ENCODE measurements around the gene FRMPD4. TPM values are rescaled to one million over a fixed set of nuclear protein-coding genes. Genes with fewer than 3 reads are reported as not detected.

Gene FRMPD4
- total and polyA plus RNA-seq, 2 donors (not counting 1 experiment from before 2014, with no cell fraction given), result 0.50 to 1.5 TPM

DNA sequence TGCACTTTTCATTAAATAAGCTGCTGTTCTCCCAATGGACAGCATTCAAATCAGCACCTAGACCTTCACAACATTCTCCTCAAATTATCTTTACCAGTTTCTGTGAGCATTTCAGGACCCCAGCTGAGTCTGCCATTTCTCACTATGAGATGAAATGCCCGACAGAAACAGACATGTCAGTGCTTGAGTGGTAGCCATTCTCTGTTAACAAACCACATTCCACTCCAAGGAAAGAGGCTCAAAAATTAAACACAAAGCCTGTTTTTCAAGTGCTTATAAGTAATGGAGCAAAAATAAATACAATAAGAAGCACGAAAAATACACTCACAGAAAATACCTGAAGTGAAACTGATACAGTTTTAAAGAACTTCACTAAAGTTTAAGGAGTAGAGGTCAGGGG, 332.8 kb downstream of the FRMPD4 start:
- no peak for DNase-seq (ENCODE audit: low read depth in 2 of 2)
- H2AFZ ChIP-seq (ENCODE audit: low read length), result no peak overlapping the region
- no peaks in the 10 kb centered on the region for H3K9me3 ChIP-seq (ENCODE audit: control insufficient read depth, insufficient read depth, low read depth, low read length)
- no peak overlapping the region for H3K4me2 ChIP-seq (ENCODE audit: extremely low read depth, insufficient read depth, low read length)
- H3K79me2 ChIP-seq (ENCODE audit: control insufficient read depth, insufficient read depth, low read length), result no peaks in the 10 kb centered on the region
- no peaks in the 10 kb centered on the region for H3K36me3 ChIP-seq (ENCODE audit: control insufficient read depth, insufficient read depth, low read length)
- H3K27me3 ChIP-seq (ENCODE audit: control insufficient read depth, insufficient read depth, low read length), result no peaks in the 10 kb centered on the region
- no peak overlapping the region for H3K27ac ChIP-seq (ENCODE audit: insufficient read depth, low read length)
- no peak overlapping the region for H3K9ac ChIP-seq (ENCODE audit: insufficient read depth, low read length)
- no peaks in the 10 kb centered on the region for H3K4me1 ChIP-seq (ENCODE audit: control insufficient read depth, extremely low read depth, insufficient read depth, low read length)
- H4K20me1 ChIP-seq (ENCODE audit: control insufficient read depth, extremely low read depth, insufficient read depth, low read length), result no peaks in the 10 kb centered on the region
- TF ChIP-seq, protein P1, sequence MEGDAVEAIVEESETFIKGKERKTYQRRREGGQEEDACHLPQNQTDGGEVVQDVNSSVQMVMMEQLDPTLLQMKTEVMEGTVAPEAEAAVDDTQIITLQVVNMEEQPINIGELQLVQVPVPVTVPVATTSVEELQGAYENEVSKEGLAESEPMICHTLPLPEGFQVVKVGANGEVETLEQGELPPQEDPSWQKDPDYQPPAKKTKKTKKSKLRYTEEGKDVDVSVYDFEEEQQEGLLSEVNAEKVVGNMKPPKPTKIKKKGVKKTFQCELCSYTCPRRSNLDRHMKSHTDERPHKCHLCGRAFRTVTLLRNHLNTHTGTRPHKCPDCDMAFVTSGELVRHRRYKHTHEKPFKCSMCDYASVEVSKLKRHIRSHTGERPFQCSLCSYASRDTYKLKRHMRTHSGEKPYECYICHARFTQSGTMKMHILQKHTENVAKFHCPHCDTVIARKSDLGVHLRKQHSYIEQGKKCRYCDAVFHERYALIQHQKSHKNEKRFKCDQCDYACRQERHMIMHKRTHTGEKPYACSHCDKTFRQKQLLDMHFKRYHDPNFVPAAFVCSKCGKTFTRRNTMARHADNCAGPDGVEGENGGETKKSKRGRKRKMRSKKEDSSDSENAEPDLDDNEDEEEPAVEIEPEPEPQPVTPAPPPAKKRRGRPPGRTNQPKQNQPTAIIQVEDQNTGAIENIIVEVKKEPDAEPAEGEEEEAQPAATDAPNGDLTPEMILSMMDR (conservative IDR thresholded peaks at IDR 0.05 in 1 of 2, IDR thresholded peaks at IDR 0.05 in 1 of 2; ENCODE audit: low read depth in 1 of 2, low read length in 2 of 2), result no peak
- no peak for TF ChIP-seq EZH2 (IDR thresholded peaks at IDR 0.05; ENCODE audit: low read length, missing control alignments)
- no peak overlapping the region for H3K4me3 ChIP-seq (replicated peaks in 1 of 4; ENCODE audit: control extremely low read depth in 1 of 4, insufficient read depth in 1 of 4, low read depth in 3 of 4, low read length in 4 of 4)

DNA sequence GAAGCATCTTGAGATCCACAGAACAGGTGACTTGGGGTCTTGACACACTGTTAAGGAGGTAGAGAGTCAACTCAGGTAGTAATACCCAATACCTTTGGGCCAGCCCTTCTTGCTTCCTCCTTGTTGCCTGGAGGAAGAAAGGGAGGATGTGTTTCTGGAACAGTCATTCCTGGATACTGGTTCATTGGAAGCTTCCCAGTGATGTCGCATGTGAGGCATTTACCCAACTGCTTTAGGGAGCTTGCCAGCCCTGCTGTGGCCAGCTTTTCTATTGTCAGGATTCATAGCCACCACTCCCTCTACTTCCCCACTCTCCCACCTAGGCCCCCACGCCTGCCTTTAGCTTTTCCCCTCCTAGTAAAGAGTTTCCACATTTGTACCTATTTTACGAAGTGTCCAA, 342.7 kb downstream of the FRMPD4 start:
- no peak overlapping the region for H3K9ac ChIP-seq (ENCODE audit: insufficient read depth, low read length)
- DNase-seq (ENCODE audit: low read depth in 2 of 2), result no peak
- no peak for TF ChIP-seq EZH2 (IDR thresholded peaks at IDR 0.05; ENCODE audit: low read length, missing control alignments)
- TF ChIP-seq, protein P1 (conservative IDR thresholded peaks at IDR 0.05 in 1 of 2, IDR thresholded peaks at IDR 0.05 in 1 of 2; ENCODE audit: low read depth in 1 of 2, low read length in 2 of 2), result no peak
- no peak overlapping the region for H3K4me2 ChIP-seq (ENCODE audit: extremely low read depth, insufficient read depth, low read length)
- no peaks in the 10 kb centered on the region for H3K79me2 ChIP-seq (ENCODE audit: control insufficient read depth, insufficient read depth, low read length)
- no peak overlapping the region for H2AFZ ChIP-seq (ENCODE audit: low read length)
- no peaks in the 10 kb centered on the region for H3K9me3 ChIP-seq (ENCODE audit: control insufficient read depth, insufficient read depth, low read depth, low read length)
- H3K27ac ChIP-seq (ENCODE audit: insufficient read depth, low read length), result no peak overlapping the region
- H3K36me3 ChIP-seq (ENCODE audit: control insufficient read depth, insufficient read depth, low read length), result no peaks in the 10 kb centered on the region
- H3K4me3 ChIP-seq (replicated peaks in 1 of 4; ENCODE audit: control extremely low read depth in 1 of 4, insufficient read depth in 1 of 4, low read depth in 3 of 4, low read length in 4 of 4), result no peak overlapping the region
- H3K27me3 ChIP-seq (ENCODE audit: control insufficient read depth, insufficient read depth, low read length), result no peaks in the 10 kb centered on the region
- no peaks in the 10 kb centered on the region for H4K20me1 ChIP-seq (ENCODE audit: control insufficient read depth, extremely low read depth, insufficient read depth, low read length)
- no peaks in the 10 kb centered on the region for H3K4me1 ChIP-seq (ENCODE audit: control insufficient read depth, extremely low read depth, insufficient read depth, low read length)

DNA sequence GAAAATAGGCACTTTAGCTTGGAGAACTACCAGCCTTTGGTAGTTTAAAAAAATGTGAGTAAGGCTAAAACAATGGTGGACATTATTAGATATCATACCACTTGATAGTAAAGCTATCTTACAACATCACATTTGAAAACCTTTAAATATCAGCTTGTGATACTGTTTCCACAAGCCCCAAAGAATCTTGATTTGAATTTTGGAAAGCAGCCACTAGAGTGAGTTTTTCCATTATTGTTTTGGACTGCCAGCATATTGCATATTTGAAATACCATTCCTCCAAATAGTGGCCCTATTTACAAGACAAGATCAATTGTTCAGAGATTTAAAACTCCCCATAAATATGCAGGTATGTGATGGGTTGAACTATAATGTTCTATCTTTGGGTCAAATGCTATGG, 349.9 kb downstream of the FRMPD4 start:
- Histone ChIP-seq H3K4me2 (ENCODE audit: extremely low read depth, insufficient read depth, low read length) (no peak overlapping the region), H2AFZ (ENCODE audit: low read length) (no peak overlapping the region)
- DNase-seq (ENCODE audit: low read depth in 2 of 2), result peak in 1 of 2 donors; percentile 7

More for the DNA sequence above, 349.9 kb downstream of the FRMPD4 start:
- Histone ChIP-seq H3K27me3 (ENCODE audit: control insufficient read depth, insufficient read depth, low read length) (no peaks in the 10 kb centered on the region), H3K4me3 (replicated peaks in 1 of 4; ENCODE audit: control extremely low read depth in 1 of 4, insufficient read depth in 1 of 4, low read depth in 3 of 4, low read length in 4 of 4) (no peak overlapping the region), H3K4me1 (ENCODE audit: control insufficient read depth, extremely low read depth, insufficient read depth, low read length) (no peaks in the 10 kb centered on the region), H3K27ac (ENCODE audit: insufficient read depth, low read length) (no peak overlapping the region), H3K79me2 (ENCODE audit: control insufficient read depth, insufficient read depth, low read length) (no peaks in the 10 kb centered on the region), H4K20me1 (ENCODE audit: control insufficient read depth, extremely low read depth, insufficient read depth, low read length) (no peaks in the 10 kb centered on the region), H3K9me3 (ENCODE audit: control insufficient read depth, insufficient read depth, low read depth, low read length) (no peaks in the 10 kb centered on the region), H3K36me3 (ENCODE audit: control insufficient read depth, insufficient read depth, low read length) (no peaks in the 10 kb centered on the region), H3K9ac (ENCODE audit: insufficient read depth, low read length) (no peak overlapping the region)
- TF ChIP-seq EZH2 (IDR thresholded peaks at IDR 0.05; ENCODE audit: low read length, missing control alignments), result no peak
- TF ChIP-seq, protein P1 (conservative IDR thresholded peaks at IDR 0.05 in 1 of 2, IDR thresholded peaks at IDR 0.05 in 1 of 2; ENCODE audit: low read depth in 1 of 2, low read length in 2 of 2), result no peak
